ENCODE measurements around the gene SCAP. TPM values are rescaled to one million over a fixed set of nuclear protein-coding genes. Genes with fewer than 3 reads are reported as not detected.

The SCAP gene
- total and polyA plus RNA-seq, 2 of the 13 experiments (the other 11 are each of a cell fraction or from before 2014, with no cell fraction given) = 40.4 to 53.3 TPM

GRCh38 chr3:47456984-47457383 lies 18.8 kb downstream of the SCAP start (continued):
- no peak for TF ChIP-seq ZNF567 (CRISPR knock-in tag; IDR thresholded peaks at IDR 0.05; ENCODE audit: borderline replicate concordance)

DNA sequence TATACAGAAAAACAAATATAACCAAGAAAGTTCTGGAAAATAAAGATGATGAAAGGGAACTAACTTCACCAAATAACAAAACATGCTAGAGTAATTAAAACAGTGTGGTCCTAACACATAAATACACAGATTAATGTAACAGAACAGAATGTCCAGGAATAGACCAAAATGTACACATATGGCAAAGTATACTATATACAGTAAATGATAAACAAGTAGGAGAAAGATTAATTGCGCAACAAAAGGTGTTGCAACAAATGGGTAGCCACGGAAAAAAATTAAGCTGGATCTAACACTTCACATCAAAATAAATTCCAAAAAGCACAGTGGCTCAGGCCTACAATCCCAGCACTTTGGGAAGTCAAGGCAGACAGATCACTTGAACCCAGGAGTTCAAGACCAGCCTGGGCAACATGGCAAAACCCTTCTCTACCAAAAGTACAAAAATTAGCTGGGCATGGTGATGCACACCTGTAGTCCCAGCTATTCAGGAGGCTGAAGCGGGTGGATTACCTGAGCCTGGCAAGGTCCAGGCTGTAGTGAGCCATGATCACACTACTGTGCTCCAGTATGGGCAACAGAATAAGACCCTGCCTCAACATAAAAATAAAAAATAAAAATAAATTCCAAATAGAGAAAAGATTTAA lies 19.8 kb downstream of the SCAP start:
- Histone ChIP-seq H3K79me2 (ENCODE audit: insufficient read depth, low read length) (peaks cover 47% of the 10 kb centered on the region), H3K9ac (ENCODE audit: insufficient read depth, low read depth, low read length) (no peak overlapping the region), H3K9me3 (ENCODE audit: low read length) (no peaks in the 10 kb centered on the region), H3K27me3 (ENCODE audit: control insufficient read depth in 1 of 2, insufficient read depth in 2 of 2, low read length in 2 of 2) (no peaks in the 10 kb centered on the region), H3K4me2 (ENCODE audit: low read depth, low read length) (no peak overlapping the region; the same call in 1 of the 2 replicates), H2AFZ (ENCODE audit: low read length) (no peak overlapping the region), H3K36me3 (replicated peaks in 1 of 2; ENCODE audit: control insufficient read depth in 1 of 2, insufficient read depth in 2 of 2, low read length in 2 of 2) (no peaks in the 10 kb centered on the region), H3K4me1 (ENCODE audit: insufficient read depth, low read length) (peaks cover 48% of the 10 kb centered on the region), H3K4me3 (replicated peaks in 1 of 3; ENCODE audit: insufficient read depth in 1 of 3, low read depth in 2 of 3, low read length in 3 of 3) (no peak overlapping the region), H3K27ac (ENCODE audit: extremely low read length, insufficient read depth, low read length) (no peak overlapping the region), H4K20me1 (ENCODE audit: insufficient read depth, low read length) (no peaks in the 10 kb centered on the region)
- BruUV-seq (replicated peaks) = no TSS peak
- intact Hi-C loops (cut with micrococcal nuclease; ENCODE audit: unreplicated experiment) (no loop called here), in situ Hi-C loops (cut with HindIII; ENCODE audit: extremely low pct_ligation_motif_present, low pct_unique_long_range_greater_than_20kb) (no loop called here)
- FAIRE-seq (peak; percentile 37), DNase-seq (ENCODE audit: low spot score) (no peak), ATAC-seq (no peak)
- ChIA-PET CTCF (ENCODE audit: low intra/inter-chr PET ratio, low total read pairs) (no interaction called here), POLR2A (interaction anchor here (2.5 kb wide), 1 partner anchor 13 kb away, joined by 12 read pairs; no protein-coding TSS in a partner anchor)
- TF ChIP-seq ASH2L (IDR thresholded peaks at IDR 0.05; ENCODE audit: insufficient read length, low read depth, low read length) (no peak), CEBPB (IDR thresholded peaks at IDR 0.05; ENCODE audit: borderline replicate concordance, low read depth, low read length) (peak; percentile 97), KAT7 (CRISPR knock-in tag; IDR thresholded peaks at IDR 0.05; ENCODE audit: borderline replicate concordance) (no peak), RXRB (CRISPR knock-in tag; IDR thresholded peaks at IDR 0.05; ENCODE audit: borderline replicate concordance) (0 out of 2 replicates have a peak, but pooled peaks have one; percentile 22), POGZ (CRISPR knock-in tag; IDR thresholded peaks at IDR 0.05) (no peak), THAP11 (CRISPR knock-in tag; IDR thresholded peaks at IDR 0.05) (0 out of 2 replicates have a peak, but pooled peaks have one; percentile 20), GATAD2A (CRISPR knock-in tag; IDR thresholded peaks at IDR 0.05) (peak; percentile 60), ZSCAN30 (CRISPR knock-in tag; IDR thresholded peaks at IDR 0.05) (no peak), CEBPG (CRISPR knock-in tag; IDR thresholded peaks at IDR 0.05) (peak; percentile 90), ZNF703 (CRISPR knock-in tag; IDR thresholded peaks at IDR 0.05; ENCODE audit: borderline replicate concordance) (no peak), ZBTB21 (CRISPR knock-in tag; IDR thresholded peaks at IDR 0.05) (no peak)
- TF ChIP-seq, protein P1, sequence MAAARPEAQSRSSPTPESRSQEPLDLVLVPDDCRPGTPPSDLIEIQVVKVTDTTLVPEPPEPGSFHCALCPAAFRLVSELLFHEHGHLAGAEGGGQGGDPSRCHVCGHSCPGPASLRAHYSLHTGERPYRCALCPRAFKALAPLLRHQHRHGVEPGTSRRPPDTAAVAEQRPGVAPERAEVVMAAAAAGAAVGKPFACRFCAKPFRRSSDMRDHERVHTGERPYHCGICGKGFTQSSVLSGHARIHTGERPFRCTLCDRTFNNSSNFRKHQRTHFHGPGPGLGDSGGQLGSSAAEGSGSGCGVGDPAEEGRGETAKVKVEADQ (CRISPR knock-in tag; IDR thresholded peaks at IDR 0.05; ENCODE audit: borderline replicate concordance) = no peak
- TF ChIP-seq, protein P2, sequence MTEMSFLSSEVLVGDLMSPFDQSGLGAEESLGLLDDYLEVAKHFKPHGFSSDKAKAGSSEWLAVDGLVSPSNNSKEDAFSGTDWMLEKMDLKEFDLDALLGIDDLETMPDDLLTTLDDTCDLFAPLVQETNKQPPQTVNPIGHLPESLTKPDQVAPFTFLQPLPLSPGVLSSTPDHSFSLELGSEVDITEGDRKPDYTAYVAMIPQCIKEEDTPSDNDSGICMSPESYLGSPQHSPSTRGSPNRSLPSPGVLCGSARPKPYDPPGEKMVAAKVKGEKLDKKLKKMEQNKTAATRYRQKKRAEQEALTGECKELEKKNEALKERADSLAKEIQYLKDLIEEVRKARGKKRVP (CRISPR knock-in tag; IDR thresholded peaks at IDR 0.05) = peak in 1 of 2 experiments; percentile 51; a peak in 1 of 4 replicates
- 72% methylated on average over 3 of the region's 3 CpGs for WGBS (ENCODE audit: low lambda C conversion rate)

Data from HepG2 (cell line).